ENCODE measurements around the gene TGFA.

Gene TGFA

DNA sequence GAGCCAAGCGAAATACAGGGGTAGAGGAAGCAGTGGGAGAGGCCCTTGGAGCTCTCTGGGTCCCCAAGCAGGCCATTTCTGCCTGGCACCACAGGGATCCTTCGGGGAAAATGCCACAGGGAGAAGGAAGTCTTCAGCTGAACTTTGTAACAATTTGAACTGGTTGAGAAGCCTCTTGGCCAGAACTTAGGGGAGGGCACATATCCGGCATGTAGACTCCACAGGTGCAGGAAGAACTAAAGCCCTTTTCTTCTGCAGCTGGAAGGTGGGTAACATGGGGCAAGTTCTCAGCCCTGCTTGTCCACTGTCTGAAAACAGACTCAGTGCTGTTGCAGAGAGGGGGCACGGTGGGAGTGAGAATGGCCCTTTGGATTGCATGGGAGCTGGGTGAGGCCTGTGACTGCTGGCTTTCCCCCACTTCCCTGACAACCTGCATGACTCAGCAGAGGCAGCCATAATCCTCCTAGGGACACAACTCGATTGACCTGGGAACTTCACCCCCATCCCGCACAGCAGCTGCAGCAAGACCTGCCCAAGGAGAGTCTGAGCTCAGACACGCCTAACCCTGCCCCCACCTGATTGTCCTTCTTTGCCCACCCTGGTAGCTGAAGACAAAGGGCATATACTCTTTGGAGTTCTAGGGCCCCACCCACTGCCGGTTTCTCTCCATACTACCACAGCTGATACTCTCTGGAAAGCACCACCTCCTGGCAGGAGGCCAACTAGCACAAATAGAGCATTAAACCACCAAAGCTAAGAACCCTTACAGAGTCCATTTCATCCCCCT lies 150.2 kb downstream of the TGFA start:
- peak; percentile 64 for TF ChIP-seq NFIC (IDR thresholded peaks at IDR 0.05)
- TF ChIP-seq TEAD4 (IDR thresholded peaks at IDR 0.05), result no peak

GRCh38 chr2:70400539-70400938 lies 153.1 kb downstream of the TGFA start:
- TF ChIP-seq RAD21 (IDR thresholded peaks at IDR 0.05; ENCODE audit: low read depth), result no peak
- TF ChIP-seq TEAD4 (IDR thresholded peaks at IDR 0.05), result no peak
- no peak for TF ChIP-seq FOXM1 (IDR thresholded peaks at IDR 0.05; ENCODE audit: borderline replicate concordance, low read depth)
- TF ChIP-seq USF1 (IDR thresholded peaks at IDR 0.05), result no peak
- TF ChIP-seq TCF12 (IDR thresholded peaks at IDR 0.05; ENCODE audit: low read depth), result no peak
- TF ChIP-seq EP300 (IDR thresholded peaks at IDR 0.05; ENCODE audit: borderline replicate concordance), result no peak
- no peak for TF ChIP-seq TAF1 (IDR thresholded peaks at IDR 0.05; ENCODE audit: low read depth)
- TF ChIP-seq ZBTB7A (IDR thresholded peaks at IDR 0.05; ENCODE audit: low read depth), result no peak
- TF ChIP-seq EGR1 (IDR thresholded peaks at IDR 0.05), result no peak
- TF ChIP-seq YY1 (IDR thresholded peaks at IDR 0.05; ENCODE audit: low read depth), result no peak
- TF ChIP-seq CREB1 (IDR thresholded peaks at IDR 0.05; ENCODE audit: low read depth), result no peak
- no peak for TF ChIP-seq REST (IDR thresholded peaks at IDR 0.05; ENCODE audit: low read depth)
- TF ChIP-seq, protein P1, sequence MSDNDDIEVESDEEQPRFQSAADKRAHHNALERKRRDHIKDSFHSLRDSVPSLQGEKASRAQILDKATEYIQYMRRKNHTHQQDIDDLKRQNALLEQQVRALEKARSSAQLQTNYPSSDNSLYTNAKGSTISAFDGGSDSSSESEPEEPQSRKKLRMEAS (IDR thresholded peaks at IDR 0.05), result no peak
- no peak for TF ChIP-seq NFIC (IDR thresholded peaks at IDR 0.05)
- no peak for TF ChIP-seq CEBPB (IDR thresholded peaks at IDR 0.05)

DNA sequence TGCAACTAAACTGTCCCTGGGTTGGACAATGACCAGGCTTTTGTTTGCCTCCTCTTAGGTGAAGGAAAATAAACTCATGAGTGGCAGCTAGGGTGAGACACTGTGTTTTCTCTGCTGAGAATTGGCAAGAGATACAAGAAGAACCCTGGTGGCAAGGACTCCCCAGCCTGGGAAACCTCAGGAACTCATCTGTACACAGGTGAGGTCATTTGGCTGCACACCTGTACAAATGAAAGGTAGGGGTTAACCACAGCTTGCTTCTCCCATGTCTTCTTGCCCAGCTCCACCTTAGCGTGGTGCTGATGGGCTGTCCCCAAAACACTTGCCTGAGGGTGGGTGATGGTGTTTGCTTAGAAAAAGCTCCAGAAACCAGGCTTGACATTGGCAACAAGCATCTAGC lies 154.6 kb downstream of the TGFA start:
- no peak for TF ChIP-seq NFIC (IDR thresholded peaks at IDR 0.05)
- TF ChIP-seq TCF12 (IDR thresholded peaks at IDR 0.05; ENCODE audit: low read depth), result no peak
- TF ChIP-seq ZBTB7A (IDR thresholded peaks at IDR 0.05; ENCODE audit: low read depth), result no peak
- TF ChIP-seq RAD21 (IDR thresholded peaks at IDR 0.05; ENCODE audit: low read depth), result no peak
